H1 (cell line): Measurements from ENCODE around the gene SLFN12. TPM values are rescaled to one million over a fixed set of nuclear protein-coding genes. Genes with fewer than 3 reads are reported as not detected.

Experiments
- CTCF ChIA-PET: fragments of 300-600 bp; sonication (Branson Sonifier 250); formaldehyde crosslinking; loops from one replicate; lab custom pipeline; 2021; ENCODE audit not compliant: partially characterized antibody; lab: Charles Lee
- POLR2A ChIA-PET: fragments of 300-600 bp; sonication (Branson Sonifier 250); formaldehyde crosslinking; loops from one replicate; lab custom pipeline; 2021; ENCODE audit warnings: inconsistent platforms; ENCODE audit not compliant: partially characterized antibody; lab: Charles Lee
- DNase-seq, 2 experiments: peaks; one replicate each; pipeline versions ENCODE4 v3.0.0 to v3.0.0-alpha.2; 2010 to 2022; ENCODE audit warnings: low spot score in 2 of 2, low read depth in 1 of 2, mixed read lengths in 1 of 2
- FAIRE-seq: peaks from 2 replicates; lab custom pipeline; 2011; peaks lifted over from hg19 to GRCh38; lab: Jason Lieb, UNC
- H2AFZ ChIP-seq: 2 replicates; pipeline ENCODE4 v1.8.1; 2012; ENCODE audit warnings: low read length, inconsistent platforms
- H2AK5ac ChIP-seq: 2 replicates; pipeline ENCODE4 v1.6.1; 2013; ENCODE audit warnings: low read depth, low read length
- H2BK120ac ChIP-seq: replicated peaks from 2 replicates; pipeline ENCODE3; 2013; ENCODE audit warnings: low read depth, low read length, inconsistent platforms
- H2BK12ac ChIP-seq: 2 replicates; pipeline ENCODE4 v1.6.1; 2013; ENCODE audit warnings: low read depth, low read length
- H2BK15ac ChIP-seq: 2 replicates; pipeline ENCODE4 v1.6.1; 2013; ENCODE audit warnings: low read length
- H2BK20ac ChIP-seq: 2 replicates; pipeline ENCODE4 v1.6.1; 2013; ENCODE audit warnings: low read length
- H2BK5ac ChIP-seq: 2 replicates; pipeline ENCODE4 v1.6.1; 2013; ENCODE audit warnings: low read depth, low read length
- H3K14ac ChIP-seq: 2 replicates; pipeline ENCODE4 v1.6.1; 2013; ENCODE audit warnings: inconsistent platforms; ENCODE audit not compliant: insufficient read length
- H3K18ac ChIP-seq: 2 replicates; pipeline ENCODE4 v1.6.1; 2013; ENCODE audit warnings: low read length; ENCODE audit errors: extremely low read depth
- H3K23ac ChIP-seq: 2 replicates; pipeline ENCODE4 v1.6.1; 2013; ENCODE audit warnings: inconsistent platforms; ENCODE audit not compliant: insufficient read length
- H3K23me2 ChIP-seq: 2 replicates; pipeline ENCODE4 v1.6.1; 2013; ENCODE audit warnings: low read depth, low read length
- H3K27ac ChIP-seq: 2 replicates; pipeline ENCODE4 v1.6.1; 2011; ENCODE audit warnings: low read depth, low read length, inconsistent platforms
- H3K27me3 ChIP-seq, 4 experiments: replicated peaks in 1 of 4; 1 replicate in 1 of 4; 2 replicates in 3 of 4; pipeline versions ENCODE4 v1.6.1 to v1.8.1; 2011 to 2013; ENCODE audit warnings: low read length in 3 of 4, mild to moderate bottlenecking in 3 of 4, inconsistent platforms in 2 of 4, mixed read lengths in 2 of 4, moderate library complexity in 1 of 4; ENCODE audit not compliant: control insufficient read depth in 3 of 4, insufficient read depth in 3 of 4; ENCODE audit errors: extremely low read depth in 1 of 4
- H3K36me3 ChIP-seq, 4 experiments: 2 replicates each; pipeline versions ENCODE4 v1.6.1 to v1.8.1; 2011 to 2013; ENCODE audit warnings: mild to moderate bottlenecking in 4 of 4, low read length in 3 of 4, moderate library complexity in 2 of 4, control low read depth in 1 of 4, inconsistent platforms in 1 of 4; ENCODE audit not compliant: insufficient read depth in 4 of 4, control insufficient read depth in 2 of 4
- H3K4ac ChIP-seq: replicated peaks from 2 replicates; pipeline ENCODE3; 2013; ENCODE audit warnings: low read length, low read depth, mixed read lengths, inconsistent platforms; ENCODE audit not compliant: insufficient read length
- H3K4me1 ChIP-seq, 4 experiments: replicated peaks in 1 of 4; 1 replicate in 1 of 4; 2 replicates in 3 of 4; pipeline versions ENCODE4 v1.6.1 to v1.8.1; 2011 to 2013; ENCODE audit warnings: low read length in 3 of 4, inconsistent platforms in 2 of 4, mixed read lengths in 1 of 4; ENCODE audit not compliant: insufficient read depth in 4 of 4, control insufficient read depth in 3 of 4
- H3K4me2 ChIP-seq, 2 experiments: 2 replicates each; pipeline versions ENCODE4 v1.6.1 to v1.8.1; 2011 to 2013; ENCODE audit warnings: low read depth in 2 of 2, low read length in 2 of 2, control low read depth in 1 of 2, inconsistent platforms in 1 of 2, mild to moderate bottlenecking in 1 of 2; ENCODE audit not compliant: insufficient read depth in 1 of 2
- H3K4me3 ChIP-seq, 4 experiments: fragments of 200-600, 300-600 bp in 1 of 4; sonication (generic), shearing (Covaris generic), sonication (Bioruptor Twin) in 1 of 4; 2 replicates each; pipeline versions ENCODE4 v1.5.1 to v1.8.1; 2011 to 2016; ENCODE audit warnings: low read length in 4 of 4, low read depth in 3 of 4, control low read depth in 2 of 4, inconsistent platforms in 2 of 4, mild to moderate bottlenecking in 2 of 4, mixed read lengths in 1 of 4, moderate library complexity in 1 of 4; ENCODE audit not compliant: insufficient read depth in 2 of 4; ENCODE audit errors: extremely low read depth in 1 of 4
- H3K56ac ChIP-seq: replicated peaks from 2 replicates; pipeline ENCODE3; 2013; ENCODE audit warnings: low read depth, mild to moderate bottlenecking, mixed read lengths, low read length, inconsistent platforms; ENCODE audit not compliant: insufficient read length
- H3K79me1 ChIP-seq: 2 replicates; pipeline ENCODE4 v1.6.1; 2013; ENCODE audit warnings: low read depth, low read length, control low read depth
- H3K79me2 ChIP-seq, 2 experiments: 2 replicates each; pipeline versions ENCODE4 v1.6.1 to v1.8.1; 2012 to 2013; ENCODE audit warnings: low read length in 2 of 2, mild to moderate bottlenecking in 2 of 2, inconsistent platforms in 1 of 2; ENCODE audit not compliant: insufficient read depth in 2 of 2, control insufficient read depth in 1 of 2
- H3K9ac ChIP-seq, 4 experiments: replicated peaks in 1 of 4; 1 replicate in 1 of 4; 2 replicates in 3 of 4; pipeline versions ENCODE4 v1.6.1 to v1.8.1; 2011 to 2013; ENCODE audit warnings: low read depth in 3 of 4, low read length in 3 of 4, control low read depth in 2 of 4, mild to moderate bottlenecking in 2 of 4, moderate library complexity in 2 of 4, inconsistent platforms in 1 of 4; ENCODE audit errors: extremely low read depth in 1 of 4
- H3K9me3 ChIP-seq, 2 experiments: 2 replicates each; pipeline versions ENCODE4 v1.6.1 to v1.8.1; 2012 to 2013; ENCODE audit warnings: mild to moderate bottlenecking in 2 of 2, moderate library complexity in 2 of 2, control low read depth in 1 of 2, inconsistent platforms in 1 of 2, low read depth in 1 of 2, low read length in 1 of 2, mixed read lengths in 1 of 2; ENCODE audit not compliant: insufficient read depth in 2 of 2
- H4K20me1 ChIP-seq, 2 experiments: replicated peaks in 1 of 2; 2 replicates each; pipeline versions ENCODE3 to v1.8.1; 2011 to 2013; ENCODE audit warnings: inconsistent platforms in 2 of 2, low read length in 2 of 2, mild to moderate bottlenecking in 1 of 2; ENCODE audit not compliant: insufficient read depth in 2 of 2, control insufficient read depth in 1 of 2
- H4K5ac ChIP-seq: 2 replicates; pipeline ENCODE4 v1.6.1; 2013; ENCODE audit warnings: low read length, low read depth, mixed read lengths, inconsistent platforms; ENCODE audit not compliant: insufficient read length
- H4K8ac ChIP-seq: 2 replicates; pipeline ENCODE4 v1.8.0; 2013; ENCODE audit warnings: mild to moderate bottlenecking, moderate library complexity, low read length, inconsistent platforms; ENCODE audit not compliant: insufficient read depth; ENCODE audit errors: extremely low read depth
- H4K91ac ChIP-seq: replicated peaks from 2 replicates; pipeline ENCODE3; 2013; ENCODE audit warnings: low read length, mixed read lengths, inconsistent platforms; ENCODE audit not compliant: insufficient read length
- BRCA1 ChIP-seq: IDR thresholded peaks from 2 replicates; pipeline ENCODE4 v1.6.1; 2012; ENCODE audit warnings: low read depth, low read length, improper control_type of control experiment
- CBX5 ChIP-seq: fragments of 300-800, 300-1000 bp; sonication (generic); IDR thresholded peaks from 2 replicates; pipeline ENCODE4 v1.7.1; 2016; ENCODE audit warnings: antibody characterized with exemption, low read length, low read depth
- EGR1 ChIP-seq: IDR thresholded peaks from 2 replicates; pipeline ENCODE4 v1.6.1; 2011; ENCODE audit warnings: low read depth, low read length, borderline replicate concordance
- JUND ChIP-seq: IDR thresholded peaks from 2 replicates; pipeline ENCODE4 v1.6.1; 2011; ENCODE audit warnings: mild to moderate bottlenecking, improper control_type of control experiment, low read length
- MAFK ChIP-seq: IDR thresholded peaks from 2 replicates; pipeline ENCODE4 v1.6.1; 2012; ENCODE audit warnings: low read depth, mild to moderate bottlenecking, improper control_type of control experiment, low read length
- NANOG ChIP-seq: IDR thresholded peaks from 2 replicates; pipeline ENCODE4 v1.6.1; 2011; ENCODE audit warnings: low read length, low read depth, mild to moderate bottlenecking, inconsistent platforms; ENCODE audit not compliant: insufficient read depth, poor library complexity, severe bottlenecking
- RAD21 ChIP-seq, 2 experiments: IDR thresholded peaks in 1 of 2; conservative IDR thresholded peaks in 1 of 2; 2 replicates each; pipeline ENCODE4 v1.6.1; 2011; ENCODE audit warnings: low read depth in 2 of 2, low read length in 2 of 2, improper control_type of control experiment in 1 of 2, inconsistent platforms in 1 of 2, mild to moderate bottlenecking in 1 of 2, moderate library complexity in 1 of 2
- RFX5 ChIP-seq: IDR thresholded peaks from 2 replicates; pipeline ENCODE4 v1.6.1; 2011; ENCODE audit warnings: low read depth, low read length, improper control_type of control experiment, borderline replicate concordance
- SIRT6 ChIP-seq: IDR thresholded peaks from one replicate; pipeline ENCODE4 v1.7.1; 2012; ENCODE audit warnings: low read length, inconsistent platforms
- YY1 ChIP-seq: IDR thresholded peaks from 2 replicates; pipeline ENCODE4 v1.6.1; 2011; ENCODE audit warnings: low read depth, mild to moderate bottlenecking, low read length
- polyA plus RNA-seq, 7 experiments: library from polyadenylated mRNA; depleted of rRNA in 3 of 7; stranded (reverse) in 5 of 7; unstranded in 2 of 7; fragments of >200 nt in 5 of 7; fragments of 200-250 nt in 2 of 7; gene quantifications; 1 replicate in 5 of 7; 2 replicates in 1 of 7; 4 replicates in 1 of 7; pipeline versions ENCODE4 v1.2.1 to v1.2.3, GENCODE V29; 2011 to 2013; ENCODE audit warnings: missing spikeins in 2 of 7, mixed read lengths in 2 of 7
- total RNA-seq: library from RNA; stranded (reverse); fragmentation: NEBNext Ultra II Directional; extraction: Animal tissue kit (Norgen Biotek cat#: 25700); gene quantifications from 2 replicates; pipeline ENCODE4 v1.2.1, GENCODE V29; 2021
- TF ChIP-seq, protein P1 (sequence below): IDR thresholded peaks from 2 replicates; pipeline ENCODE4 v1.6.1; 2012; ENCODE audit warnings: inconsistent platforms
- TF ChIP-seq, protein P2 (sequence below), 3 experiments: IDR thresholded peaks; 1 replicate in 2 of 3; 2 replicates in 1 of 3; pipeline versions ENCODE4 v1.5.1 to v1.6.1; 2011; ENCODE audit warnings: low read length in 3 of 3, mild to moderate bottlenecking in 3 of 3, inconsistent platforms in 2 of 3, low read depth in 1 of 3, moderate library complexity in 1 of 3; ENCODE audit not compliant: insufficient read depth in 1 of 3; ENCODE audit errors: control extremely low read depth in 1 of 3

Gene SLFN12
- total and polyA plus RNA-seq, 2 of the 8 experiments (the other 6 are each of a cell fraction or from before 2014, with no cell fraction given), result 1.6 to 10.7 TPM

DNA sequence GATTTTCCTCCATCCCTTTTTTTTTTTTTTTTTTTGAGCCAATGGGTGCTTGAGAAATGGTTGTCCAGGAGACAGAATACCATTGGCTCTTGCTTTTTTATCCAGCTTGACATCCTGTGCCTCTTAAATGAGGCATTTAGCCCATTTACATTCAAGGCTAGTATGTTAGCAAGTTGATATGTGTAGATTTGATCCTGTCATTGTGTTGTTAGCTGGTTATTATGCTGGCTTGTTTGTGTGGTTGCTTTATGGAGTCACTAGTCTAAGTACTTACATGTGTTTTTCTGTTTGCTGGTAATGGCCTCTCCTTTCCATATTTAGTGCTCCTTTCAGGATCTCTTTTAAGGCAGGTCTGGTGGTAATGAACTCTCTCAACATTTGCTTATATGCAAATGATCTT, 44.8 kb downstream of the SLFN12 start:
- no peak overlapping the region for H3K4ac ChIP-seq
- FAIRE-seq, result no peak
- no peak overlapping the region for H4K8ac ChIP-seq
- no peak overlapping the region for H3K14ac ChIP-seq
- H3K4me1 ChIP-seq, result no peaks in the 10 kb centered on the region
- POLR2A ChIA-PET, result no interaction called here
- no peak for DNase-seq
- no peak overlapping the region for H3K23ac ChIP-seq
- H3K27ac ChIP-seq, result no peak overlapping the region
- H3K9ac ChIP-seq, result no peak overlapping the region
- H3K4me3 ChIP-seq, result no peak overlapping the region
- H3K18ac ChIP-seq, result no peak overlapping the region
- no peaks in the 10 kb centered on the region for H3K79me2 ChIP-seq
- H2BK12ac ChIP-seq, result no peak overlapping the region
- H3K23me2 ChIP-seq, result no peaks in the 10 kb centered on the region
- H2AK5ac ChIP-seq, result no peak overlapping the region
- H3K36me3 ChIP-seq, result no peaks in the 10 kb centered on the region
- no peak overlapping the region for H4K91ac ChIP-seq
- no peaks in the 10 kb centered on the region for H3K27me3 ChIP-seq
- no peak overlapping the region for H2BK120ac ChIP-seq
- no peak overlapping the region for H2AFZ ChIP-seq
- no peaks in the 10 kb centered on the region for H3K79me1 ChIP-seq
- H2BK15ac ChIP-seq, result no peak overlapping the region
- no peak overlapping the region for H2BK20ac ChIP-seq
- H4K5ac ChIP-seq, result no peak overlapping the region
- CTCF ChIA-PET, result no interaction called here
- H3K4me2 ChIP-seq, result no peak overlapping the region
- no peaks in the 10 kb centered on the region for H4K20me1 ChIP-seq
- no peaks in the 10 kb centered on the region for H3K9me3 ChIP-seq
- H2BK5ac ChIP-seq, result no peak overlapping the region
- H3K56ac ChIP-seq, result no peak overlapping the region
- TF ChIP-seq NANOG (no peak), EGR1 (no peak), BRCA1 (no peak), YY1 (no peak), RAD21 (IDR thresholded peaks at IDR 0.05 in 1 of 2, conservative IDR thresholded peaks at IDR 0.05 in 1 of 2; ENCODE audit: low read depth in 2 of 2, low read length in 2 of 2) (no peak), MAFK (no peak), JUND (no peak), RFX5 (no peak), SIRT6 (no peak), CBX5 (no peak)
- TF ChIP-seq, protein P1, sequence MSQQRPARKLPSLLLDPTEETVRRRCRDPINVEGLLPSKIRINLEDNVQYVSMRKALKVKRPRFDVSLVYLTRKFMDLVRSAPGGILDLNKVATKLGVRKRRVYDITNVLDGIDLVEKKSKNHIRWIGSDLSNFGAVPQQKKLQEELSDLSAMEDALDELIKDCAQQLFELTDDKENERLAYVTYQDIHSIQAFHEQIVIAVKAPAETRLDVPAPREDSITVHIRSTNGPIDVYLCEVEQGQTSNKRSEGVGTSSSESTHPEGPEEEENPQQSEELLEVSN, result no peak
- TF ChIP-seq, protein P2, sequence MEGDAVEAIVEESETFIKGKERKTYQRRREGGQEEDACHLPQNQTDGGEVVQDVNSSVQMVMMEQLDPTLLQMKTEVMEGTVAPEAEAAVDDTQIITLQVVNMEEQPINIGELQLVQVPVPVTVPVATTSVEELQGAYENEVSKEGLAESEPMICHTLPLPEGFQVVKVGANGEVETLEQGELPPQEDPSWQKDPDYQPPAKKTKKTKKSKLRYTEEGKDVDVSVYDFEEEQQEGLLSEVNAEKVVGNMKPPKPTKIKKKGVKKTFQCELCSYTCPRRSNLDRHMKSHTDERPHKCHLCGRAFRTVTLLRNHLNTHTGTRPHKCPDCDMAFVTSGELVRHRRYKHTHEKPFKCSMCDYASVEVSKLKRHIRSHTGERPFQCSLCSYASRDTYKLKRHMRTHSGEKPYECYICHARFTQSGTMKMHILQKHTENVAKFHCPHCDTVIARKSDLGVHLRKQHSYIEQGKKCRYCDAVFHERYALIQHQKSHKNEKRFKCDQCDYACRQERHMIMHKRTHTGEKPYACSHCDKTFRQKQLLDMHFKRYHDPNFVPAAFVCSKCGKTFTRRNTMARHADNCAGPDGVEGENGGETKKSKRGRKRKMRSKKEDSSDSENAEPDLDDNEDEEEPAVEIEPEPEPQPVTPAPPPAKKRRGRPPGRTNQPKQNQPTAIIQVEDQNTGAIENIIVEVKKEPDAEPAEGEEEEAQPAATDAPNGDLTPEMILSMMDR (IDR thresholded peaks at IDR 0.05; ENCODE audit: control extremely low read depth in 1 of 3, insufficient read depth in 1 of 3, low read depth in 1 of 3, low read length in 3 of 3), result no peak
